HG02759 (cell line): ENCODE data around the gene GSTO2.

Experiments
- ATAC-seq: cut with Tn5 transposase; IDR thresholded peaks from one replicate; pipeline ENCODE4 v1.9.1; 2021; ENCODE audit warnings: mild to moderate bottlenecking, moderate library complexity; ENCODE audit not compliant: unreplicated experiment

Gene GSTO2

DNA sequence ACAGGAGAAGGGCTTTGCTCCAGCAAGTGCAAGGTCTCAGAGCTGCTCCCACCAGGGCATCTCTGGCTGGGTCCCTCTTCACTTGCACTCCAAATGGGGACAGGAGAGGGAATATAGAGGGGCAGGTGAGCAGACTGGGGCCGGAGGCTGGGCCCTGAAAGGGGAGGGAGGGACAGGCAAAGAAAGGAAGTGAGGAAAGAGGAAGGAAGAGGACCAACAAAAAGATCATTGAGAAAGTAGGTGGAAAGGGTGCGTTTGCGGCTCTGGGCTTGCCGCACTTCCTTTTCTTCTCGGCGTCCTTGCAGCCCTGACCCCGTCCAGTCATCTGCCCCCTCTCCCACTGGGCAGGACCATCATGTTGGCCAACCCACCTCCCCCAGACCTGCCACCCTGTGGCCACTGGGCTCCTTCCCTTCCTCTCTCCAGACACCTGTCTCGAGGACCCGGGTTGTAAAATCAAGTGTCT is 55.3 kb downstream of the GSTO2 start:
- no peak for ATAC-seq

DNA sequence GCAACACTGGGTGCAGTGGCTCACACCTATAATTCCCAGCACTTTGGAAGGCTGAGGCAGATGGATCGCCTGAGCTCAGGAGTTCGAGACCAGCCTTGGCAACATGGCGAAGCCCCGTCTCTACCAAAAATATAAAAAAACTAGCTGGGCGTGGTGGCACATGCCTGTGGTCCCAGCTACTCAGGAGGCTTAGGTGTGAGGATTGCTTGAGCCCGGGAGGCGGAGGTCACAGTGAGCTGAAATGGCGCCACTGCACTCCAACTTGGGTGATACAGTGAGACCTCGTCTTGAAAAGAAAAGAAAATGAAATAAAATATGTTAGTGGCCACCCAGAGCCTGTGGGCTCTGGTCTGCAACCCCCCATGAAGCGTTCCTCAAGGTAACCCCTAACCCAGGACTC is 55.9 kb downstream of the GSTO2 start:
- no peak for ATAC-seq

GRCh38 chr10:104325436-104326435 is 56.8 kb downstream of the GSTO2 start:
- no peak for ATAC-seq

DNA sequence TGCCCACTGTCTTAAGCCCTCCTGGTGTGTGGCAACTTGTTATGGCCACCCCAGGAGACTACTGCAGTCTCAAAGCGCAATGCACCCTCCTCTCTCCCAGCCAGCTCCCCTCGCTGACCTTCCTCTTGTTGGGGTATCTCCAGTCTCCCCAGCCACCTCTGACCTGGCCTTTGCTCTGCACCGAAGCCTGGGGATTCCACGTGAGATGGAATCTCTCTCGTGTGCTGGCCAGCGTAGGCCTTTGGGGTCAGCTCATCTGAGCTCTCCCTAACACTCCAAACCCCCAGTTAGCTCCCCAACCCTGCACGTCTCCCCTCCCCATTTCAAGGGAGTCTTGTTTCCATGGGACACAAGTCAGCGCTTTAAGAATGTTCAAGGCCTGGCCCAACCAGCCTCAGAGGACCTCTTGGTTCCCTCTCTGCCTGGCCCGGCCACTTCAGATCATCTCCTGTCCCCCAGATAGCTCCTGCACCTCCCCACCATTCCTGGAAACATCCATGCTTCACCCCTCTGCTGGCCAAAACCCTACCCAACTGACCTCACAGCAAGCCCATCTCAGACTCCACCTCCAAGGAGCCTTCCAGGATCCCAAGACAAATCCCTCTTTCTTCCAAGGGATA is 58.1 kb downstream of the GSTO2 start:
- ATAC-seq = no peak

DNA sequence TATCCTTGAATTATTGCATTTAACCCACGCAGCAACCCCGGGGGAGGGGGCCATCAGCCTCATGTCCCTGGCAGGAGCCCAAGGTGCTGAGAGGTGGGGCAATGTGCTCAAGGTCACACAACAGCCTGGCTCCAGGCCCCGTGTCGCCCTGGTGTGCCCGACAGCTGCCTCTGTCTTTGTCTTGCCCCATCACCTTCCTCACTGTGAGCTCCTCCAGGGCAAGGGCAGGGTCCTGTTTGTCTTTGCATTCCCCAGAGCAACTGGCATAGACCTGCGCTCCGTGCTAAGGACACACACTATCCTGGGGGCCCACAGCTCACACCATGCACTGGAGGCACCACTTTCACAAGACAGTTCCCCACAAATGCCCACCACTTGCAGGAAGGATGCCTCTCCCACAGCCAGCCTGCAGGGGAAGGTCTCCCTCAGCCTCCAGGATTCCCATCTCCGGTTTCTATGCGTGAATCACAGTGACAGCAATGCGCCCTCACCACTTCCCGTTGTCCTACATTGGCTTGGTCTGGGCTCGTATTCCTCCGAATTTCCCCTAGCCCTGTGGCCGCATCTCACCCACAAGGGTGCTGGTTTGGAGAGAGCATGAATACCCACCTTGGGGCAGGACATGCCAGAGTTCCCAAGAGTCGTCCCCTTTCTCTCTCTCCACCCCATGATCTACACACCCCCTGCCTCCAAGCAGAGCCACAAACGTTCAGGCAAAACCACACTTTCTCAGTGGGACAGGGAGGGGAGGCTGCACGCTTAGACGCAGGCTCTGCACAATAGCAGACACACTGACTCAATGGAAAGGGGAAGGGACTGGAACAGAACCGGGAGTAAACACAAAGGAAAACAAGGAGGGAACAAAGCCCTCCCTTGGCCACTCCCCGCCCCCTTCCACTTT is 59.0 kb downstream of the GSTO2 start:
- no peak for ATAC-seq

DNA sequence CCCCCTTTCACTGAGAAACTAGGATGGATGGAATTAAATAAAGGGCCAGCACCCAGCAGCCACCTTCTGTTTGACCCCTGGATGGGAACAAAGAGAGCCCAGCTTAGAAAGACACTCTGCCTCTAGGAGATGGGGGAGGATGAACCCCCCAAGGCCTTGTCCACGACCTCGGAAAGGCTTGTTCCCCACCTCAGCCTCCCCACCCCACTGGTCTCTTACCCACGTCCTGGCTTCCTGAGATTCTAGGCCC is 59.6 kb downstream of the GSTO2 start:
- no peak for ATAC-seq

DNA sequence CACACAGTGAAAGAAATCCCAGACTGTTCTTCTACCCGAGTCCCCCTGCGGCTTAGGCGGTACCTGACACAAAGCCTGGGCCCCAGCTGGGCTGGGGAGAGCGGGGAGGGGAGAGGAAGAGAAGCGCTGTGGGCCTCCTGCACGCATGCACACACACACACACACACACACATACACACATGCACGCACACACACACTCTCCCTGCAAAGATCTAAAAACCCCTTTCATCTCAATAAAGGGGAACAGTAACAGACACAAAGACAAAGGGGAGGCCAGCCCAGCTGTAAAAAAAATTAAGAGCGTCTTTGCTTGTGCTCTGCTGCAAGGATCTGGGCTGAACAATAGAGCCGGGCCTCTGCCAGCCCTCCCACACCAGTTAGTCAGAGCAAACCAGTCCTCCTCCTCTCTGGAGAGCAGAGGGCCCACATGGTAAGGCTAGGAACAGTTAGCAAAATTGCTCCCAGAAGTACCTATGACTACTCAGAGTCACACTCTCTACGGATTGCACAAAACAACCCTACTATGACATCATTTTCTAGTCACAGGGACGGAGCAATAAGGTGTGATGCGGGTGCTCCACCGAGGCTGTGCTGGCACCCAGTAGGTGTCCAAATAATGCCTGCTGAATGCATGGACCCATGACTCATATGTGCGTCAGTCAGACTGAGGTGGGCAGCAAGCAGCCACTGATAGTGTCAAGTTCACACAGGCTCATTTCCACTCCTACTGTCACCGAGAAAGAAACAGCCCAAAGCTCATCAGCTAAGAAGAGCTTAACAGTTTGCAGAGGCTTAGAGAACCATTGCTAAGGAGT is 60.1 kb downstream of the GSTO2 start:
- ATAC-seq = peak; percentile 68

GRCh38 chr10:104329735-104330134 is 60.8 kb downstream of the GSTO2 start:
- ATAC-seq = no peak

- ATAC-seq = no peak
Measured at GRCh38 chr10:104330168-104331110, 61.5 kb downstream of the GSTO2 start.

DNA sequence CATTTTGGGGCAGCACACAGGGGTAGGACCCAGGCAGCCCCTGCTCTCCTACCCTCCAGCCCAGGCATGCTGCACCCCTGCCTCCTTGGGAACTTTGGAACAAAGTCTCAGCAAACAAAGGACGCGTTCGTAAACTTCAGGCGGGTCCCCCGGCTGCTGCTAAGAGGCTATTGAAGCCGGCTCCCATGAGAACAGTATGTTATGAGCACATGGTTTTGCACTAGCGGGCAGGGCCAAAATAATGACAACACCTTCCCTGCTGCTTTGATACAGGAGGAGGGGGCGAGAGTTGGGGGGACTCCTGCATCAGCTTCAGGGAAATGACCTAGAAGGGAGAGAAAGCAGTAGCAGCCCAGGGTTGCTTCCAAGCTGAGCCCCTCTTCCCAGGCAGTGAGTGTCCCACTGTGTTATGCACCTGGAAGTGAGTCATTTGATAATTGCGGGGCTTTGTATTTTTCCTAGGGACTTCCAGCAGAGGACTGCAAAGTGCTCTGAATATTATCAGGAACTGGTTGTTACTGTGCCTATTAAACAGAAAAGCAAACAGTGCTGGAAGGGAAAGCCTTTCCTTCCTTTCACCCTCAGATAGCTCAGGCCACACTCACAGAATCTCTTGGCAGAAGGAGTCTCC is 62.3 kb downstream of the GSTO2 start:
- no peak for ATAC-seq

GRCh38 chr10:104332243-104333031 is 63.5 kb downstream of the GSTO2 start:
- no peak for ATAC-seq

DNA sequence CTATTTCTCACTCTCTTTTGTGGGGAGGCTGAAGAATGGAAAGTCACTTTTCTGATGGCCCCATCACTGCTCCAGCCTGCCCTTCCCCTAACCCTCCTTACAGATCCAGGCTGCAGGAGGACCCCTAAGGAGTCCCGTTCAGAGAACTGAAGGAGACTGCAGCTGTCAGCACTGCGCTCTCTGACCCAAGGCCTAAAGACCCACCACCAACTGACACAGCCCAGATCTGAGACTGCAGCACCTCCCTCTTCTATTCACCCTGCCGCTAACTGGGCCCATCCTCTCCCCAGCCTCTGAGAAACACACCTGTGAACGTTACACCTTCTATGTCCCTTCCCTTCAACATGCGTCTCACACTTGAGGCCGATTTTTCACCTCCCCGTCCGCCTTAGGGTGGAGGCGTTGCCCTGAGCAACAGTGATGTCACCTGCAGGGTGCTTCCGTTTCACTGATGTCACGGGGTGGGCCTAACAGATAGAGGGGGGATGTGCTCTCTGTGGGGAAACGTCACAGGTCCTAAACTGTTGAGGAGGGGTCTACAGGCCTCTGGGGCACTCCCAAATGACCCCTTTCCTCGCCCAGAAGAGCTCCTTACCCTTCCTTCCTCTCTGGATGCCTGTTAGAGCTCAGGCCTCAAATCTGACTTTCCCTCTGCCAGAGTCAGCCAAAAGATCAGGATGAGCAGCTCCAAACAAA is 64.2 kb downstream of the GSTO2 start:
- no peak for ATAC-seq

- ATAC-seq = no peak
Measured at GRCh38 chr10:104333728-104334373, 64.9 kb downstream of the GSTO2 start.

GRCh38 chr10:104334561-104334960 is 65.6 kb downstream of the GSTO2 start:
- no peak for ATAC-seq

DNA sequence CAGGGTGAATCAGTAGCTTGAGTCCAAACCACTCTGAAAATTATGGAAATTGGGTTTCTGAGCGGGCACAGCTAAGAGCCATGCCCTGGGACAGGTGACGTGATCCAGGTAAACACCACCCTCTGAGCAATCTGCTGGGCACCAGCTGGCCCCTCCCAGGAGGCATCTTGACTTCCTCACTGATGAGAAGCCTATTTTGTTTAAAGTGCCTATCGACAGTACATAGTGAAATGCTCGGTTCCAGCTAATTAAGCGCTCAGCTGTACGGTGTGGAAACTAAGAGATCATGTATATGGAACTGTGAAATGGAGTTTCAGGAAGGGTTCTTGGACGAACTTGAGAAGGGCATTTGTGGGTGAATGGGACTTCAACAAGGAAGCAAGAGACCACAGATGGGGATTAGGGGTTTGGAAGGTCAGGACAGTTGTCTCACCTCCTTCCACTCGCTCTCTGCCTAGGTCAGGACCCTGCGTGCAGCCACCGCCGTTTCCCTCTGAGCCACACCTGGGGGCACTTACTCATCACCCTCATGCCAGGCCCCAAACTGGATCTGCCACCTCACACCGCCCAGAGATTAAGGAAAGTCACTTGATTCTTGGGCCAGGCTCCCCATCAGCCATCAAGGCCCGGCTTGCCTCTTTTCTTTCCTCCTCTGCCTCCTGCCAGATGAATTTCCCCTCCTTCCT is 66.1 kb downstream of the GSTO2 start:
- ATAC-seq = no peak

- ATAC-seq = peak; percentile 29
Measured at GRCh38 chr10:104336821-104337467, 68.0 kb downstream of the GSTO2 start.
